ENCODE results near the gene ERF. TPM values are rescaled to one million over a fixed set of nuclear protein-coding genes. Genes with fewer than 3 reads are reported as not detected.

ERF gene
- total RNA-seq, 1 donor from 2014 or later: 33.5 TPM

DNA sequence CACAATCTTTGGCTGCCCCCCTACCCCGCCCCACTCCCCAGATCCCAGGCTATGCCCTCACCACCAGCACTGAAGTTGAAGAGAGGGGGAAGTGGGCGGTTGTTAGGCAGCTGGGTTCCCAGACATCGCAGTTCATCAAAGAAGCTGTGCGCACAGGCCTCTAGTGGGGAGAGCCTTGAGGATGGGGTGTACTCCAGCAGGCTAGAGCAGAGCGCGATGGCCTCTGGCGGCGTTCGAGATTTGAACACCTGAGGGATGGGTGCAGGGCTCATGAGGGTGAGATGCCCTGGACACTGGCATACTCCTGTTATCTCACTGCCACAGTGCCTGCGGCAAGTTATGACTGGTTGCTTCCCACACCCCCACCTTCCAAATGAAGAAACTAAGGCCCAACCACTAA lies 22.5 kb downstream of the ERF start:
- DNase-seq: no peak
- intact Hi-C loops (cut with micrococcal nuclease): no loop called here
- Histone ChIP-seq H3K4me1 (peaks cover 18% of the 10 kb centered on the region), H3K4me3 (no peak overlapping the region), H3K27ac (replicated peaks) (no peak overlapping the region), H3K9me3 (replicated peaks) (no peaks in the 10 kb centered on the region), H3K27me3 (ENCODE audit: low read depth) (no peaks in the 10 kb centered on the region), H3K36me3 (peaks cover 89% of the 10 kb centered on the region)
- TF ChIP-seq, protein P1, sequence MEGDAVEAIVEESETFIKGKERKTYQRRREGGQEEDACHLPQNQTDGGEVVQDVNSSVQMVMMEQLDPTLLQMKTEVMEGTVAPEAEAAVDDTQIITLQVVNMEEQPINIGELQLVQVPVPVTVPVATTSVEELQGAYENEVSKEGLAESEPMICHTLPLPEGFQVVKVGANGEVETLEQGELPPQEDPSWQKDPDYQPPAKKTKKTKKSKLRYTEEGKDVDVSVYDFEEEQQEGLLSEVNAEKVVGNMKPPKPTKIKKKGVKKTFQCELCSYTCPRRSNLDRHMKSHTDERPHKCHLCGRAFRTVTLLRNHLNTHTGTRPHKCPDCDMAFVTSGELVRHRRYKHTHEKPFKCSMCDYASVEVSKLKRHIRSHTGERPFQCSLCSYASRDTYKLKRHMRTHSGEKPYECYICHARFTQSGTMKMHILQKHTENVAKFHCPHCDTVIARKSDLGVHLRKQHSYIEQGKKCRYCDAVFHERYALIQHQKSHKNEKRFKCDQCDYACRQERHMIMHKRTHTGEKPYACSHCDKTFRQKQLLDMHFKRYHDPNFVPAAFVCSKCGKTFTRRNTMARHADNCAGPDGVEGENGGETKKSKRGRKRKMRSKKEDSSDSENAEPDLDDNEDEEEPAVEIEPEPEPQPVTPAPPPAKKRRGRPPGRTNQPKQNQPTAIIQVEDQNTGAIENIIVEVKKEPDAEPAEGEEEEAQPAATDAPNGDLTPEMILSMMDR (IDR thresholded peaks at IDR 0.05; ENCODE audit: borderline replicate concordance): no peak

DNA sequence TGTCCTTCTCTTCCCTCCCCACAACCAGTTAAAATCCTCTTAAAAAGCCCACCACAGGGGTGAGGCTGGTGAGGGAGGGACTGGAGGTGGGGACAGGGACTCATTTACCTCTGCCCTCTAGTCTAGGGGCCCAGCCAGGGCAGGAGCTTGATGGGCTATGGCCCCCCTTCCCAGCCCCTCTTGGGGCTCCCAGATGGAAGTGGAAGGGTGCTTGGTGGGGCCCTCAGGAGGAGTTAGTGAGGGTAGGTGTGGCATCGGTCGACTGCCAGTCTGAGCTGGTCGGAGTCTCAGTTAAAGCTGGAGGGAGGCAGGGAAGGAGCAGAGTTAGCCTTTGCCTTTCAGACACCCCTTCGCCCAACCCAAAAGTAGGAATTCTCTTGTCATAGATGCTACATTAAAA lies 24.4 kb downstream of the ERF start:
- Histone ChIP-seq H3K9me3 (replicated peaks) (no peaks in the 10 kb centered on the region), H3K4me3 (no peak overlapping the region), H3K27me3 (ENCODE audit: low read depth) (no peaks in the 10 kb centered on the region), H3K27ac (replicated peaks) (peak overlapping the region; percentile 8), H3K36me3 (peaks cover 92% of the 10 kb centered on the region), H3K4me1 (peaks cover 18% of the 10 kb centered on the region)
- DNase-seq: no peak
- TF ChIP-seq, protein P1 (IDR thresholded peaks at IDR 0.05; ENCODE audit: borderline replicate concordance): no peak
- intact Hi-C loops (cut with micrococcal nuclease): no loop called here

DNA sequence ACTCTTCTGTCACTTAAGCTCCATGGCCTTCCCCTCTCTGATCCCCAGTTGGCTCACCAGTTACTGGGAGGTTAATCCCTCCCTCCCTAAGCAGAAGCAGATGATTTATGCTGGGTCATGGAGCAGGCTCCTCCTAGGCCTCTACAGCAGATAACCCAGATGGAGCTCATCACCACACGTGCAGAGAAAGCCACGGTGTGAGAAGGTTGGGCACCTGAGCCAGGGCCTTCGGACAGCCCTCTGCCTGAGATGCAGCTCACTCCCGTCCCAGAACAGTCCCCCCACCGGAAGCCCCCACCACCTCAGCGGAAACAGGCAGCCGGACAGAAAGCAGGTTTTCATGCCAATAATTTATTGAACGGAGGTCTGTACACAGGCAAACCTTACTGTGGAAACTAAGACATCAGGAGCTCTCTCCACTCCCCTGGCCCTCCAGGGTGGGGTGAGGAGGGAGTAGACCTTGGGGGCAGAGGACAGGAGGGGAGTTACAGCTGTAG lies 25.0 kb downstream of the ERF start:
- Histone ChIP-seq H3K4me3 (no peak overlapping the region), H3K9me3 (replicated peaks) (no peaks in the 10 kb centered on the region), H3K4me1 (peaks cover 18% of the 10 kb centered on the region), H3K27me3 (ENCODE audit: low read depth) (no peaks in the 10 kb centered on the region), H3K27ac (replicated peaks) (peak overlapping the region; percentile 5), H3K36me3 (peaks cover 92% of the 10 kb centered on the region)
- intact Hi-C loops (cut with micrococcal nuclease): no loop called here
- TF ChIP-seq, protein P1 (IDR thresholded peaks at IDR 0.05; ENCODE audit: borderline replicate concordance): no peak
- DNase-seq: no peak

DNA sequence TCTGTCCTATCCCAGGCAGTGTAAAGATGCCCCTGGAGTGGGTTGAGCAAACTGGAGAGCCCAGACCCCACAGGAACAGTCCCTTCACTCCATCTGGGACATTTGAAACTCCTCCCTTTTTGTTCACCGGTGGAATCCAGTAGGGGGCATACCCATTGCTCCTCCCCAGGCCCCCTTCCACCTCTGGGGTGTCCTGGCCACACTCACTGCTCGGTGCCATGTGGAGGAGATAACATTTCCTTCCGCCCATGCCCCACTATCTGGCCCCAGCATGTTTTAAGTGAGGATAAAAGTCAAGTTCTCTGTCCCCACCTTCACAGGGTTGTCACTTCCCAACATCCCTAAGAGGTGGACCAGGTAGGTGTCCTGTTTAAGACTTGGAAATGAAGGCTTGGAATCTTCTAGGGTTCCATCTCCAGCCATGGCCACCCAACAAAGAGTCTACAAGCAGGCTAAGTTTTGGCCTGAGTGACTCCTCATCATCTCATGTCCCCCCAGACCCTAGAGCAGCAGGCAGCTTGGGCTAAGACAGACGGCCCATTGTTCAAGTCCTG lies 25.6 kb downstream of the ERF start:
- Histone ChIP-seq H3K9me3 (replicated peaks) (no peaks in the 10 kb centered on the region), H3K4me3 (no peak overlapping the region), H3K4me1 (peaks cover 18% of the 10 kb centered on the region), H3K36me3 (peaks cover 92% of the 10 kb centered on the region), H3K27ac (replicated peaks) (no peak overlapping the region), H3K27me3 (ENCODE audit: low read depth) (no peaks in the 10 kb centered on the region)
- TF ChIP-seq, protein P1 (IDR thresholded peaks at IDR 0.05; ENCODE audit: borderline replicate concordance): no peak
- intact Hi-C loops (cut with micrococcal nuclease): no loop called here
- DNase-seq: no peak

DNA sequence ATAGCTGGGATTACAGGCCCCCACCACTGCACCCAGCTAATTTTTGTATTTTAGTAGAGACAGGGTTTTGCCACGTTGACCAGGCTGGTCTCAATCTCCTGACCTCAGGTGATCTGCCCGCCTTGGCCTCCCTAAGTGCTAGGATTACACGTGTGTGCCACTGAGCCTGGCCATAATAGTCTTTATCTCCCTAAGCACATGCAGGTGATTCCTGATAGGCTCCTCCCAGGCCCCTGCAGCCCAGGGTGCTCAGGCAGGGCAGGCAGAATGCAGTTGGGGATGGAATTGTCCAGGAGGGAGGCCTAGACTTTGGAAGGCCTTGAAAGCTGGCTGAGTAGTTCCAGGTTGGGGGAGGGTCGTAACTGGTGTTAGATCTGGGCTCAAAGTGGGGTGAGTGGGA lies 26.3 kb downstream of the ERF start:
- Histone ChIP-seq H3K9me3 (replicated peaks) (no peaks in the 10 kb centered on the region), H3K27ac (replicated peaks) (no peak overlapping the region), H3K27me3 (ENCODE audit: low read depth) (no peaks in the 10 kb centered on the region), H3K4me1 (peaks cover 18% of the 10 kb centered on the region), H3K4me3 (no peak overlapping the region), H3K36me3 (peaks cover 89% of the 10 kb centered on the region)
- TF ChIP-seq, protein P1 (IDR thresholded peaks at IDR 0.05; ENCODE audit: borderline replicate concordance): no peak
- intact Hi-C loops (cut with micrococcal nuclease): no loop called here
- DNase-seq: no peak
